ENCODE data around the gene SPPL3.

GRCh38 chr12:120820884-120821510 is 83.2 kb downstream of the SPPL3 start:
- TF ChIP-seq CTCF (IDR thresholded peaks at IDR 0.05) (no peak), POLR2A (IDR thresholded peaks at IDR 0.05) (no peak)

All from stomach (tissue), 4 donors.